HG03135 (cell line): ENCODE data around the gene HDAC9.

Experiments
- ATAC-seq: cut with Tn5 transposase; IDR thresholded peaks from one replicate; pipeline ENCODE4 v1.9.1; 2021; ENCODE audit warnings: mild to moderate bottlenecking, moderate library complexity; ENCODE audit not compliant: unreplicated experiment

HDAC9 gene

GRCh38 chr7:18552943-18553604 is 57.5 kb downstream of the HDAC9 start:
- no peak for ATAC-seq

DNA sequence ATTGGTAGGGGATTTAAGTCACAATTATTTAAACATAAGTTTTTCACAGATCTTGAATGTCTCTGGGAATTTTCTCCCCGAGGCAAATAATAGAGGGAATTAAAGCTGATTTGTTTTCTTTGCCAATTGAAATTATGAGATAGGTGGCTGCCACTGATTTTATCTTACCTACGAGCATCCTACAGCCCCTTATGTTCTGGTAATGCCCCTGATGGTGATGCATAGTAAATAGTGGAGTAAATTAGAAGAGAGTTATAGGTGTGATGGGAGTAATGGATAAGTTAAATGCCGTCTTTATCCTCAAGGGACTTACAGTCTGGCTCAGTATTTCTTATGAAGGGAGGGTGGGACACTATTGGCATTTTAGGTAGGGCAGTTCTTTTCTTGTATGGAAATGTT is 58.1 kb downstream of the HDAC9 start:
- no peak for ATAC-seq

DNA sequence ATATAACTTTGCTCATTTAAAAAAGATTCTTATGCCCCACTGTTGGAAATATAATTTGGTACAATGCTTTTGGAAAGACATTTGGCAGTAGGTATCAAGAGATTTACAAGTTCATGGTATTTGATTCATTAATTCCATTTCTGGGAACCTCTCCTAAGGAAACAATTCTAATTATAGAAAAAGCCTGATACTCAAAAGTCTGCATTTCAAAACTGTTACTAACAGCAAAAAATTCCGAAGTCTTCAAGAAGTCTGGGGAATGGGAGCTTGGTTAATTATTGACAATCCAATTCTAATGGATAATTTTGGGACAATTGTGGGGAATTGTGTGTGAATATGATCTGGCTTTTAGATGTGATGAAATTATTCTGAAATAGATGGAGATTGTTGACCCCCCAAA is 59.6 kb downstream of the HDAC9 start:
- no peak for ATAC-seq

GRCh38 chr7:18555968-18556367 is 60.4 kb downstream of the HDAC9 start:
- no peak for ATAC-seq

GRCh38 chr7:18558503-18558902 is 63.0 kb downstream of the HDAC9 start:
- no peak for ATAC-seq

DNA sequence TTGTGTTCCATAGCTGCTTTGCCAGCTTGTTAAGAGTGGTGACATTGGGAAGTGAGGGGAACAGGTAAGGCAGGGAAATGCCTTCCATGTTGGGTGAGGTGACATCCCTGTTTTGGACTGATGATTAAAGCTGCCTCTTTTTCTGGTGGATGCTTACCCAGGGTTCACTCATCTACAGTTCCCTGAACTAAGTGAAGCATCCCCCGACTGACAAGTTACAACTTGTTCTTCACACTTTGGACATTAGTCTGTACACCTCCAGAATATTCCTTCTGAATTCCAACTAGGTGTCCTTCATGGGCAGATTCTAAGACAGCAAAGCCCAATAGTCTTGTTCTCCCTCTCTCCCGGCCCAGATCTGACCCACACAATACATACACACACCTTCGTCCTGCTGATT is 63.4 kb downstream of the HDAC9 start:
- ATAC-seq: no peak

DNA sequence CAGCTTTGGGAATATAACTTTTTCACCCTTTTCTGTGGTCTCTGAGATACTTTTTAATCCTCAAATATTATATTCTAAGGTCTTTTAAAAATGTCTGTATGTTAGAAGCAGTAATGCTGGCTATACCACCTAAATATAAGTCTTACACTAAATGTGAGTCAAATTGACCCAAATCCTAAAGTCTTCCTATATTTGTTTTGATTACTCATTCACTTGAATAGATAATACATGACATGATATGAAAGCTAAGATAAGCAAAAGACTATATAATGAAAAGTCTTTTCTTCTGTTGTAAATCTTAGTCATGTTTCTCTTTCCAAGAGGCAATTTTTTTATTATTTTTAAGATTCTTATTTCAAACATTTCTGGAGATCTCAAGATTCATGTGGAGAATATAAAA is 64.2 kb downstream of the HDAC9 start:
- ATAC-seq: no peak

- no peak for ATAC-seq
These were observed 69.2 kb downstream of the HDAC9 start for GRCh38 chr7:18564779-18565178.

- no peak for ATAC-seq
These were observed 69.8 kb downstream of the HDAC9 start for GRCh38 chr7:18565337-18565736.

- no peak for ATAC-seq
These were observed 70.7 kb downstream of the HDAC9 start for GRCh38 chr7:18566205-18566604.

- ATAC-seq: peak; percentile 98
These were observed 71.3 kb downstream of the HDAC9 start for GRCh38 chr7:18566829-18567228.

DNA sequence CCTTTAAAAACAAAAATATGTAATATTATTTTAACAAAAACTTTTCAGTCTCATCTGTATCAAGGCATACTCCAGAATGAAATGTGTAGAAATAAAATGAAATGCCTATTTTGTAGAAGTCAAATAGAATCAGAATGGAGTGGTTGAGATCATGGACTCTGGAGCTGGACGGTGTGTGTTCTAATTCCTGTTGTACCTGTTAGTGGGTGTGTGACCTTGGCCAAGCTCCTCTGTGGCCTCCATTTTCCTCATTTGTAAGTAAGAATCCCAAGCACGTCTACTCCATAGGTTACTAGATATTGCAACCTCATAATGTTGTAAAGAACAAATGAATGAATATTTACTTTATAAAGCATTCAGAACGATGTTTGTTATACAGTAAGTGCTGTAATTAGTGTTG is 74.9 kb downstream of the HDAC9 start:
- ATAC-seq: no peak

GRCh38 chr7:18570890-18571478 is 75.4 kb downstream of the HDAC9 start:
- ATAC-seq: no peak

GRCh38 chr7:18572154-18572553 is 76.6 kb downstream of the HDAC9 start:
- no peak for ATAC-seq

- ATAC-seq: no peak
These were observed 77.3 kb downstream of the HDAC9 start for GRCh38 chr7:18572885-18573284.

GRCh38 chr7:18573410-18574234 is 78.1 kb downstream of the HDAC9 start:
- no peak for ATAC-seq

GRCh38 chr7:18574235-18574540 is 78.6 kb downstream of the HDAC9 start:
- ATAC-seq: no peak

GRCh38 chr7:18574676-18575075 is 79.1 kb downstream of the HDAC9 start:
- ATAC-seq: no peak

DNA sequence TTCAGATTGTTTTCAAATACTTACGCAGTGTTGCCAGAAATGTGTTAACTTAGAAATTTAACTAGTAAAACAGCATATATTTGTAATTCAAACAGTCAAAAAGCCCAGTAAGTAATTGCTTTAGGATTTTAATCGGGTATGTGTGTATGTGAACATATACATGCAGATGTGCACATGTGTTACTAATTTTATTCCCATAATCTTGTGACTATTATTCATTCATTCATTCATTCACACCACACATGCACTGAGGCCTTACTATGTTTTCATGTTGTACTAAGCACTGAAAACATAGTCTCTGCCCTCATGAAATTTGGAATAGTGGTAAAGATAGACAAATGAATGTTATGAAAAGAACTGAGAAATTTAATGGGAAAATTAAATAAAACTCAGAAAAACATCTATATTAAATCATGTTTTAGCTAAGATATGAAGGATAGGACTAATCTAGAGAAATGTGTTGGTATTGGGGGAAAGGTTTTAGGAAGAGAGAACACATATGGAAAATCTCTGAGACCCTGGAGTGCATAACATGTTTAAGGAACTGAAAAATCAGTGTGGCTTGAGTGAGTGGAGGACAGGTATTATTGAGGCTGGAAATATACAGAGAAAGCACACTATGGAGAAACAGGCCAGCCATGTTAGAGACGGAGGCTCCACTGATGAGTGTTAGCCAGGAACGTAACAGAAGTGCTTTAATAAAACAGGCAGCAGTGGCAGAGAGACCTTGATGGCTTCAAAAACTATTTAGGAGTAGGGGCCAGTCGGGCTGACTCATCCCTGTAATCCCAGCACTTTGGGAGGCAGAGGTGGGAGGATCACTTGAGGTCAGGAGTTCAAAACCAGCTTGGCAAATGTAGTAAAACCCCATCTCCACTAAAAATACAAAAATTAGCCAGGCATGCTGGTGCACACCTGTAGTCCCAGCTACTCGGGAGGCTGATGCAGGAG is 80.3 kb downstream of the HDAC9 start:
- no peak for ATAC-seq

DNA sequence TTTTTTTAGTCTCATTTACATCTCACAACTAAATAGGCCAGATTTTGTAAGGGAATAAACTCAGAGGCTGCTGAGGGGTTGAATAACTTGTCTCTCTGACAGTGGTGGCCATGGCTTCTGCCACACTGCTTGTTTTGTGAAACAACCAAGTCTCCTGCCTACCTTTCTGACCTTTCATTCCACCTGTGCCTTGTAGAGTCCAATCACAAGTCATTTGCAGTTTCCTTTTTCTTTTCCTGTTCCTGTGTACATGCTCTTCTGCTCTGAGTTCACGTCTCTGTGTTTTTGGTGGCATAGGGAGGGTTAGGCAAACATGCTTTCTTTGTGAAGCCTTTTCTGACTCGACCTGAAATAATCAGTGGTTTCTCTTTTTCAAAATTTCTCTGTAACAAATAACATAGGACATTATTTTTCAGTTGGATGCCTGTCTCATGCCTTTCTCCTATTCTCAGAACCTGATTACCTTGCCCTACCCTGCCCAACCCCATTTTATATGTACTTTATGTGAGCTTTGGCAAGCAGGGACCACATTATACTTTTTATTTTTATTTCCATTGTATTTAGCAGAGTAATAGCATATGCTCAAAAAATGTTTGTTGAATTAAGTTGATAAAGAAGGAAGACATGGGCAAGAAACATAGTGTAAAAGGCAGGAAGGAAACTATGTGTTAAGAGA is 81.7 kb downstream of the HDAC9 start:
- ATAC-seq: no peak

DNA sequence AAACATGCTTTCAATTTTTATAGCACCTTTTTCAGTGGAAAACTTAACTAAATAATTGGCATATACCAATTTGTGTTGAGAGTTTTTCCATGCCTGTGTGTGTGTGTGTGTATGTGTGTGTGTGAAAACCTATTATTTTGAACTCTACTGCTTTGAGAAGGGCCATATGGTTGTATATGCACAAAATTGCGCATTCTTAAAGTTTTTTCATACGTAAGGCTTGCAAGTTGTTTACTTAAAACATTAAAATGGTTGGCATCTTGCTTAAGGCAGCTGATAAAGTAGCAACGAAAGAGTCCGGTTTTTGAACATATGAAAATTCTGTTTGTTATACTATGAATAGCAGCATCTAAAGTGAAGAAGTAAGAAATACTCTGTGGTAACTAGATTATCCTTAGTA is 84.1 kb downstream of the HDAC9 start:
- ATAC-seq: no peak
